Measurements from ENCODE around the gene CSF2. TPM values are rescaled to one million over a fixed set of nuclear protein-coding genes. Genes with fewer than 3 reads are reported as not detected.

The CSF2 gene
- total RNA-seq, 1 donor from 2014 or later, result not detected

GRCh38 chr5:132080595-132080994 is 7.0 kb downstream of the CSF2 start:
- no peak for ATAC-seq
- intact Hi-C loops (cut with DNase I), result no loop called here
- no peak for DNase-seq (ENCODE audit: low spot score)

GRCh38 chr5:132081458-132081857 is 7.9 kb downstream of the CSF2 start:
- DNase-seq (ENCODE audit: low spot score) (no peak), ATAC-seq (no peak)
- intact Hi-C loops (cut with DNase I), result no loop called here

GRCh38 chr5:132082329-132083023 is 8.9 kb downstream of the CSF2 start:
- intact Hi-C loops (cut with DNase I), result no loop called here
- ATAC-seq, result no peak
- DNase-seq (ENCODE audit: low spot score), result no peak

GRCh38 chr5:132083071-132083678 is 9.6 kb downstream of the CSF2 start:
- ATAC-seq (no peak), DNase-seq (ENCODE audit: low spot score) (no peak)
- intact Hi-C loops (cut with DNase I), result no loop called here

- no peak for DNase-seq (ENCODE audit: low spot score)
- no peak for ATAC-seq
- intact Hi-C loops (cut with DNase I), result no loop called here
These were observed 12.1 kb downstream of the CSF2 start for GRCh38 chr5:132085686-132086085.

DNA sequence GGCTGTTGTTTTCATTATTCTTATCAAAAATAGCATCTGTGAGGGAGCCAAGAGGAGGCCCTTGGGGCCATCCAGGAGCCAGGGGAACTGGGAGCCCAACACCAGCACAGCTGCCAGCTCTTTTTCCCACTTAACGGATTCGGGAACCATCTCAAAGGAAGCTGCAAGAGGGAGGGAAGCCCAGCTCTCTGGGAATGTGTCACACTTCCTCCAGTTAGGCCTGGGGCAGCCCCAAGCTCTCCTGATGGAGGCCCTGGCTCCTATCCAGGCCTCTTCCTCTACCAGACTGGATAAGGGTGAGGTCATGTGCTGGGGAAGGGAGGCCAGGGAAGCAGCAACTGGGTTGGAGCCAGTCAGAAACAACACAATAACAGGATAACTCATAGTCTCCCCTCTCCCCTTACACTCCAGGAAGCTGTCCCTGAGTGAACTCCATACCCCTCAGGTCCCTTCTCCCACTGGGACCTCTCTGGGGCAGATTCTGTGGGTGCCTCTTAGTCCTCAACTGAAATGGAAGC is 12.7 kb downstream of the CSF2 start:
- intact Hi-C loops (cut with DNase I), result no loop called here
- ATAC-seq, result no peak
- no peak for DNase-seq (ENCODE audit: low spot score)

DNA sequence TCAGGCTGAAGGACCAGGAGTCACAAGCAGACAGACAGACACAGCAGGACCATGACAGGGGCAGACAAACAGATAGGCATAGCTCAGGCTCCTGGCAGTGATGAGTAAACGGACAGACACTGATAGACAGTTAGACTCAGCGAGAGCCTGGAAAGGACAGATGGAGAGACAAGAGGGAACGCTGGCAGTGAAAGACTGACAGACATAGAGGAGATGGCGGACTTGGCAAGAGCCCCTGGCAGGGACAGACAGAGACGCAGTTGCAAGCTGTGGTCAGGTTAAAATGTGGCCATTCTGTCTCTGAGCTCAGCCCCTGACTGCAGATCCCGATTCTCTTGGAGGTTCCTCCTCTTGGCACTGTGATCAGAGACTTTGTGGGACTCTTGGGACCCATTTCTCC is 13.6 kb downstream of the CSF2 start:
- DNase-seq (ENCODE audit: low spot score) (no peak), ATAC-seq (no peak)

GRCh38 chr5:132087661-132088060 is 14.1 kb downstream of the CSF2 start:
- intact Hi-C loops (cut with DNase I), result no loop called here
- no peak for DNase-seq (ENCODE audit: low spot score)
- ATAC-seq, result no peak

More for the DNA sequence above, 13.6 kb downstream of the CSF2 start:
- intact Hi-C loops (cut with DNase I), result no loop called here

GRCh38 chr5:132089363-132089762 is 15.8 kb downstream of the CSF2 start:
- intact Hi-C loops (cut with DNase I), result no loop called here
- no peak for ATAC-seq
- no peak for DNase-seq (ENCODE audit: low spot score)

GRCh38 chr5:132090107-132090506 is 16.5 kb downstream of the CSF2 start:
- DNase-seq (ENCODE audit: low spot score) (no peak), ATAC-seq (no peak)
- intact Hi-C loops (cut with DNase I), result no loop called here

GRCh38 chr5:132093271-132093670 is 19.7 kb downstream of the CSF2 start:
- ATAC-seq (no peak), DNase-seq (ENCODE audit: low spot score) (no peak)
- intact Hi-C loops (cut with DNase I), result no loop called here

DNA sequence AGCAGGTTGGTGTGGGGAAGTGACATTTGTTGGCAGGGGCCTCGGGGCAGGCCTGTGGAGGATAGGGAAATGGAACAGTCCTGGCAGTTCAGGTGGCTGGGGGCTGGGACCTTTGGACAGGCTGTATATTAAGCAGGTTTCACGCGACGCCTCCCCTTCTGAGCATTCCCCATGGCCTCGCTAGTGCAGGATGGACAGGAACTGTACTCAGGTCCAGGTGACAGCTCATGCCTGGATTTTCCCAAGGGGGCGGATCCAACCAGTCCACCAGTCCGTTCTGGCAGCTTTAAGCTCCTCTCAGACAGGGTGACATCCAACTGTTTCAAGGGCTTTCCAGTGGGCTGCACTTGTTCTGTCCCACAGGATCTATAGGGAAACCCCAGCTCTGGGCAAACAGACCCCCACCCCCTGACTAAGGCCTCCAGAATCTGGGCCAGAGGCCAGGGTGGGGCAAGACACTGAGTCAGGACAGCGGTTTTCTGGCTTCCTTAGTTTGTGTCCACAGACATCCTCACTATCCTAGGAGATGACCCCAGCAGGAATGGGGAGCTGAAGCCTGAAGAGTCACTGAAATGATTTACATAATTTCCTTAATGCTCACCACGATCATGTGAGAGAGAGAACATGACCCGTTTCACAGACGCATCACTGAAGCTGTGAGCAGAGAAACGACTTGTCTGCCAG is 20.9 kb downstream of the CSF2 start:
- ATAC-seq (no peak), DNase-seq (ENCODE audit: low spot score) (no peak)
- intact Hi-C loops (cut with DNase I), result no loop called here

DNA sequence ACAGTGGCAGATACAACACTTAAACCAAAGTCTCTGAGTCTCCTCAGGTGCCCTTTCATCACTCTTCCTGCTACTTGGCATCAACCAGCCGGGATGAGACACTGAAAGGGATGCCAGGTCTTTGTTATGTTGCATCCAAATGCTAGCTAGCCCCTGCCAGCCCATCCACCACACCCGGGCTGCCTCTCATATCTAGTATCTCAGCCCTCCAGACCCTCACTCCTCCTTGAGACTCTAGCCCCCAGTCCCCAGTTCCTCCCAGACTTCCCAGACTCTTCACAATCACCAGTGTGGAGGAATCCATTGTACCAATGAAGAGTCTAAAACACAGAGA is 21.5 kb downstream of the CSF2 start:
- DNase-seq (ENCODE audit: low spot score) (no peak), ATAC-seq (no peak)
- intact Hi-C loops (cut with DNase I), result no loop called here

DNA sequence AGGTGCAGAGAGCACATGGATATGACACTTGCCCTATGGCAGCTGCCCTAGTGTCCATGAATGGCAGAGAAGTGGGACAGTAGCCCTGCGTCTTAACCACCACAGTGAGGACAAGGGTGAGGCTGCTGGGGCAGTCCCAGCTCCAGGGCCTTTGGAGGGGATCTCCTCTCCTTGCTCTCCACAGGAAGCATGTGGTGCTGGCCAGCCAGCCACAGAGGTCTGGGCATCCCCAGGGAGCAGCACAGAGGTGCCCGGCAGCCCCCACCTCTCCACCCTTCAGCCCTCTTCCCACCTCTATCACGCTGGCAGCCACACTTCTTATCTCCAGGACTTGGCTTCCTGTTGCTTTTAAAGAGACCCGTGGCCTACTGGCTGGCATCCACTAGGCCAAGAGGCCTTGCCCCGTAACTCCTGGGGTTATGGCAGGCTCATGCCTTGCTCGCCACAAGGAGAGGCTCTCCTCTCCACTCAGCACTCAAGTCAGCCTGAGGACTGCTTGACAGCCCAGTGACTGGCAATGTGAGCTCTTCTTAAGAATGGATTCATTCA is 21.9 kb downstream of the CSF2 start:
- no peak for DNase-seq (ENCODE audit: low spot score)
- ATAC-seq, result no peak
- intact Hi-C loops (cut with DNase I), result no loop called here

- intact Hi-C loops (cut with DNase I), result no loop called here
- DNase-seq (ENCODE audit: low spot score), result no peak
- no peak for ATAC-seq
These were observed 23.3 kb downstream of the CSF2 start for GRCh38 chr5:132096904-132097303.

- no peak for DNase-seq (ENCODE audit: low spot score)
- no peak for ATAC-seq
- intact Hi-C loops (cut with DNase I), result no loop called here
These were observed 24.6 kb downstream of the CSF2 start for GRCh38 chr5:132098151-132098594.

GRCh38 chr5:132098621-132099020 is 25.0 kb downstream of the CSF2 start:
- intact Hi-C loops (cut with DNase I), result no loop called here
- ATAC-seq (no peak), DNase-seq (ENCODE audit: low spot score) (no peak)

DNA sequence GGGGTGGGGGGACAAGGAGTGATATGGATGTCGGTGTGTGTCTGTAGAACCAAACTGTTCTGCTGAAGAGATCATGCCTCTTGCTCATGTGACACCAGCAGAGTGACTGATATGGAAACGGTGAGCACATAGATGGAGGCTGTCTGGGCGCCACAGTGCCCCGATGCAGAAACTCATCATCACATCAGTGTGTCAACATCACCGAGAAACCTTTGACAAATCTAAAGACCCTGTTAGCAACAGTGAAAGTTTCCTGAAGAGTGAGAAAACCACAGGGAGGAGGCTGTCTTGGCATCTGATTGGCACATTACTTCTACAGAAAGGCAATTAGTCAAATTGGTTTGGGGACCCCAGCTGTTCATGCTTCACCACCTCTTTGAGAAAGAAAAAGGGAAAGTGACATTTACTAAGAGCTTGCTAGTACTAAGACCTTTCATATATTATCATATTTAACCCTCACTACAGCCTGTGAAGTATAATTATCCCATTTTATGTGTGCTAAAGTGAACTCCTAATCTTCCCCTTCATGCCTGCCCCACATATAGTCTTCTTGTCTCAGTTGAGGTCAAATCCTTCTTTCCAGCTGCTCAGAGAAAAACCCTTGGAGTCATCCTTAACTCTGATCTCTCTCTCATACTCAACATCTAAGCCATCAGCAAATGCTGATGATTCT is 25.6 kb downstream of the CSF2 start:
- intact Hi-C loops (cut with DNase I), result no loop called here
- ATAC-seq, result no peak
- DNase-seq (ENCODE audit: low spot score), result no peak

- no peak for ATAC-seq
- DNase-seq (ENCODE audit: low spot score), result no peak
- intact Hi-C loops (cut with DNase I), result no loop called here
These were observed 26.3 kb downstream of the CSF2 start for GRCh38 chr5:132099905-132100304.
